OCI-LY3 (cell line): ENCODE measurements around the gene ANO10.

Experiments
- H2AFZ ChIP-seq: fragments of 200-600, 300-600 bp; shearing (Covaris generic); 2 replicates; pipeline ENCODE4 v1.6.0; 2014; ENCODE audit warnings: antibody characterized with exemption, low read depth, low read length
- H3K27ac ChIP-seq: fragments of 200-600, 300-600 bp; sonication (generic); 2 replicates; pipeline ENCODE4 v1.5.1; 2014; ENCODE audit warnings: mild to moderate bottlenecking, low read length, moderate library complexity, mixed read lengths
- H3K27me3 ChIP-seq: fragments of 200-600, 300-600 bp; sonication (generic); 2 replicates; pipeline ENCODE4 v1.6.1; 2014; ENCODE audit warnings: low read depth, low read length, mixed read lengths
- H3K36me3 ChIP-seq: fragments of 200-600, 300-600 bp; sonication (generic); replicated peaks from 2 replicates; pipeline ENCODE3; 2014; ENCODE audit warnings: low read depth, low read length, mixed read lengths
- H3K4me1 ChIP-seq: fragments of 300-600, 200-600 bp; sonication (generic); 2 replicates; pipeline ENCODE4 v1.6.1; 2014; ENCODE audit warnings: low read length, mixed read lengths
- H3K4me2 ChIP-seq: fragments of 200-600, 300-600 bp; sonication (generic); 2 replicates; pipeline ENCODE4 v1.6.1; 2014; ENCODE audit warnings: low read length, mixed read lengths
- H3K4me3 ChIP-seq: fragments of 300-600, 200-600 bp; sonication (generic); 2 replicates; pipeline ENCODE4 v1.5.1; 2014; ENCODE audit warnings: antibody characterized with exemption, mild to moderate bottlenecking, low read length, moderate library complexity
- H3K79me2 ChIP-seq: fragments of 300-600, 200-600 bp; shearing (Covaris generic); 2 replicates; pipeline ENCODE4 v1.6.1; 2014; ENCODE audit warnings: mild to moderate bottlenecking, low read length, mixed read lengths
- H3K9ac ChIP-seq: fragments of 300-600, 200-600 bp; shearing (Covaris generic); 2 replicates; pipeline ENCODE4 v1.6.0; 2014; ENCODE audit warnings: mild to moderate bottlenecking, low read length, moderate library complexity
- H3K9me3 ChIP-seq: fragments of 200-600, 300-600 bp; shearing (Covaris generic); 2 replicates; pipeline ENCODE4 v1.6.1; 2014; ENCODE audit warnings: low read length, mixed read lengths; ENCODE audit not compliant: insufficient read depth
- H4K20me1 ChIP-seq: fragments of 200-600, 300-600 bp; sonication (generic); 2 replicates; pipeline ENCODE4 v1.6.1; 2016; ENCODE audit warnings: low read length, mixed read lengths; ENCODE audit not compliant: insufficient read depth
- CTCF ChIP-seq: fragments of 200-600, 300-600 bp; sonication (generic); IDR thresholded peaks from 2 replicates; pipeline ENCODE4 v1.5.1; 2014; ENCODE audit warnings: antibody characterized with exemption, low read length, low read depth
- EZH2phosphoT487 ChIP-seq: fragments of 200-600 bp; shearing (Covaris generic); IDR thresholded peaks from 2 replicates; pipeline ENCODE4 v1.6.1; 2018; ENCODE audit warnings: antibody characterized with exemption, mixed run types, low read depth

ANO10 gene

GRCh38 chr3:43369404-43370292 lies 252.2 kb downstream of the ANO10 start:
- Histone ChIP-seq H3K4me1 (no peaks in the 10 kb centered on the region), H3K4me3 (no peak overlapping the region), H3K27me3 (no peaks in the 10 kb centered on the region), H2AFZ (no peak overlapping the region), H4K20me1 (no peaks in the 10 kb centered on the region), H3K79me2 (no peaks in the 10 kb centered on the region), H3K27ac (no peak overlapping the region), H3K4me2 (no peak overlapping the region), H3K36me3 (peaks cover 4% of the 10 kb centered on the region), H3K9me3 (no peaks in the 10 kb centered on the region), H3K9ac (no peak overlapping the region)
- TF ChIP-seq EZH2phosphoT487: no peak
- no peak for TF ChIP-seq CTCF

- Histone ChIP-seq H3K9ac (no peak overlapping the region), H3K36me3 (peaks cover 4% of the 10 kb centered on the region), H2AFZ (no peak overlapping the region), H3K27ac (no peak overlapping the region), H4K20me1 (no peaks in the 10 kb centered on the region), H3K27me3 (no peaks in the 10 kb centered on the region), H3K4me3 (no peak overlapping the region), H3K4me2 (no peak overlapping the region), H3K4me1 (no peaks in the 10 kb centered on the region), H3K79me2 (no peaks in the 10 kb centered on the region), H3K9me3 (no peaks in the 10 kb centered on the region)
- no peak for TF ChIP-seq EZH2phosphoT487
- TF ChIP-seq CTCF: no peak
These were observed 254.9 kb downstream of the ANO10 start for GRCh38 chr3:43366885-43367284.

GRCh38 chr3:43366481-43366880 lies 255.3 kb downstream of the ANO10 start:
- Histone ChIP-seq H3K9ac (no peak overlapping the region), H3K79me2 (no peaks in the 10 kb centered on the region), H3K4me2 (no peak overlapping the region), H3K4me3 (no peak overlapping the region), H3K27me3 (no peaks in the 10 kb centered on the region), H3K4me1 (no peaks in the 10 kb centered on the region), H4K20me1 (no peaks in the 10 kb centered on the region), H3K9me3 (no peaks in the 10 kb centered on the region), H3K36me3 (peaks cover 4% of the 10 kb centered on the region), H2AFZ (no peak overlapping the region), H3K27ac (no peak overlapping the region)
- TF ChIP-seq EZH2phosphoT487: no peak
- no peak for TF ChIP-seq CTCF

GRCh38 chr3:43365601-43366305 lies 256.1 kb downstream of the ANO10 start:
- Histone ChIP-seq H3K9ac (no peak overlapping the region), H3K9me3 (no peaks in the 10 kb centered on the region), H3K79me2 (no peaks in the 10 kb centered on the region), H3K4me2 (no peak overlapping the region), H3K36me3 (peaks cover 4% of the 10 kb centered on the region), H2AFZ (no peak overlapping the region), H3K4me1 (no peaks in the 10 kb centered on the region), H3K27me3 (no peaks in the 10 kb centered on the region), H4K20me1 (no peaks in the 10 kb centered on the region), H3K27ac (no peak overlapping the region), H3K4me3 (no peak overlapping the region)
- TF ChIP-seq EZH2phosphoT487 (no peak), CTCF (no peak)
